OCI-LY7 (cell line): ENCODE results near the gene DVL1. TPM values are rescaled to one million over a fixed set of nuclear protein-coding genes. Genes with fewer than 3 reads are reported as not detected.
A peak's percentile ranks its signal among the peaks of the same experiment; 100 is the strongest.

Experiments used
- BruUV-seq: library from RNA; stranded (reverse); fragments of 400-500 nt; replicated peaks from 2 replicates; lab custom pipeline; 2021; lab: Mats Ljungman, UMichigan
- CTCF ChIA-PET: fragments of 300-600 bp; sonication (Branson Sonifier 250); formaldehyde crosslinking; loops from one replicate; lab custom pipeline; 2022; ENCODE audit warnings: antibody characterized with exemption; ENCODE audit not compliant: unreplicated experiment; lab: Charles Lee
- POLR2A ChIA-PET: fragments of 300-600 bp; sonication (Branson Sonifier 250); formaldehyde crosslinking; loops from one replicate; lab custom pipeline; 2022; ENCODE audit warnings: antibody characterized with exemption; lab: Charles Lee
- DNase-seq: peaks from one replicate; pipeline ENCODE4 v3.0.0-alpha.2; 2015; ENCODE audit warnings: low spot score
- H2AFZ ChIP-seq: fragments of 200-600 bp; sonication (generic), shearing (Covaris generic); 2 replicates; pipeline ENCODE4 v1.6.1; 2014; ENCODE audit warnings: mild to moderate bottlenecking, antibody characterized with exemption, low read length, moderate library complexity
- H3K27ac ChIP-seq: fragments of 200-600 bp; sonication (generic); 2 replicates; pipeline ENCODE4 v1.5.1; 2014; ENCODE audit warnings: mixed run types, low read depth, mild to moderate bottlenecking, moderate library complexity, low read length, inconsistent platforms; ENCODE audit not compliant: poor library complexity, severe bottlenecking
- H3K36me3 ChIP-seq: fragments of 200-600 bp; sonication (generic); 2 replicates; pipeline ENCODE4 v1.6.1; 2014; ENCODE audit warnings: mild to moderate bottlenecking, antibody characterized with exemption, low read length, moderate library complexity, mixed read lengths; ENCODE audit not compliant: insufficient read depth
- H3K4me1 ChIP-seq: fragments of 200-600 bp; sonication (generic); 2 replicates; pipeline ENCODE4 v1.5.1; 2014; ENCODE audit warnings: mild to moderate bottlenecking, low read length; ENCODE audit not compliant: insufficient read depth, poor library complexity, severe bottlenecking
- H3K4me2 ChIP-seq: fragments of 200-600 bp; sonication (generic); 2 replicates; pipeline ENCODE4 v1.6.1; 2014; ENCODE audit warnings: mild to moderate bottlenecking, low read length
- H3K4me3 ChIP-seq: fragments of 200-600 bp; sonication (generic); 2 replicates; pipeline ENCODE4 v1.5.1; 2014; ENCODE audit warnings: mild to moderate bottlenecking, low read depth, low read length; ENCODE audit not compliant: poor library complexity, severe bottlenecking
- H3K79me2 ChIP-seq: fragments of 200-600 bp; sonication (generic); 2 replicates; pipeline ENCODE4 v1.6.1; 2016; ENCODE audit warnings: low read depth, mild to moderate bottlenecking, low read length, moderate library complexity, mixed read lengths; ENCODE audit not compliant: insufficient read depth
- H3K9me2 ChIP-seq: fragments of 200-600 bp; sonication (generic); 2 replicates; pipeline ENCODE4 v1.6.1; 2016; ENCODE audit warnings: mild to moderate bottlenecking, low read length, mixed read lengths; ENCODE audit not compliant: insufficient read depth
- H3K9me3 ChIP-seq: fragments of 200-600 bp; sonication (generic); 2 replicates; pipeline ENCODE4 v1.6.1; 2014; ENCODE audit warnings: mild to moderate bottlenecking, mixed run types, low read length, mixed read lengths
- H4K20me1 ChIP-seq: fragments of 200-600 bp; sonication (generic); 2 replicates; pipeline ENCODE4 v1.6.1; 2014; ENCODE audit warnings: mild to moderate bottlenecking, antibody characterized with exemption, low read length, moderate library complexity, mixed read lengths; ENCODE audit not compliant: insufficient read depth
- CTCF ChIP-seq: fragments of 200-600 bp; sonication (generic); conservative IDR thresholded peaks from 2 replicates; pipeline ENCODE4 v1.5.1; 2014; ENCODE audit warnings: mild to moderate bottlenecking, antibody characterized with exemption, low read length, moderate library complexity, mixed read lengths
- EZH2phosphoT487 ChIP-seq: fragments of 200-600 bp; sonication (generic); IDR thresholded peaks from 2 replicates; pipeline ENCODE4 v1.6.1; 2018; ENCODE audit warnings: low read depth, borderline replicate concordance, mild to moderate bottlenecking, mixed run types, antibody characterized with exemption, low read length, moderate library complexity, mixed read lengths
- intact Hi-C: fragments of 100-400 bp; cut with micrococcal nuclease; formaldehyde crosslinking; loops from one replicate; pipeline ENCODE4 v1.10.0; 2022; ENCODE audit not compliant: unreplicated experiment
- total RNA-seq, 2 experiments: library from RNA; depleted of rRNA in 1 of 2; stranded (reverse); fragments of >200 nt in 1 of 2; shearing (Covaris generic) in 1 of 2; gene quantifications; 2 replicates each; pipeline ENCODE4 v1.2.3, GENCODE V29; 2014 to 2022

DVL1 gene
- total RNA-seq, 2 experiments from 2014 or later: 27.8 to 47.1 TPM

DNA sequence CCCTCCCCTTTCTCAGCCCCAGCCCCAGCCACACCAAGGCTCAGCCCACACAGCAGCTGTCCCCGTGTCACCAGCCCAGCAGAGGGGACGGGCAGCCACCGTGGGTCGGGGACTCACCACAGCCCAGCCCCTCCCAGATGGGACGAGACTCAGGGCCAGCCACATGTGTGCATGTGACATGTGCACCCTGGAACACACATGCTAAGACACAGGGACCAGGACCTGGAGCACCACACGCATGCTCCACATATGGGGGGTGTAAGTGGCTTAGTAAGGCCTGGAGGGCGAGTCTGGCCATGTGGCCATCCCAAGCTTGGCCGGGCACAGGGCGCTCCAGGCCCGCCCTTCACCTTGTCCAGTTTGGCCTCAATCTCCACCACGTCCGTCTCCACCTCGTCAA is 45.5 kb downstream of the DVL1 start:
- no peak for DNase-seq
- no TSS peak for BruUV-seq
- no peak overlapping the region for H2AFZ ChIP-seq
- no peaks in the 10 kb centered on the region for H3K9me3 ChIP-seq
- intact Hi-C loops: no loop called here
- no peaks in the 10 kb centered on the region for H4K20me1 ChIP-seq
- H3K36me3 ChIP-seq: no peaks in the 10 kb centered on the region
- no peaks in the 10 kb centered on the region for H3K9me2 ChIP-seq
- H3K27ac ChIP-seq: no peak overlapping the region
- H3K79me2 ChIP-seq: no peaks in the 10 kb centered on the region
- H3K4me1 ChIP-seq: peaks cover 25% of the 10 kb centered on the region
- ChIA-PET CTCF (no interaction called here), POLR2A (interaction anchor here (0.7 kb wide), 1 partner anchor 22 kb away, joined by 3 read pairs; no protein-coding TSS in a partner anchor)
- no peak overlapping the region for H3K4me2 ChIP-seq
- TF ChIP-seq CTCF: no peak
- no peak for TF ChIP-seq EZH2phosphoT487
- no peak overlapping the region for H3K4me3 ChIP-seq

GRCh38 chr1:1302951-1303509 is 46.2 kb downstream of the DVL1 start:
- no peak for TF ChIP-seq EZH2phosphoT487
- CTCF ChIA-PET: interaction anchor here (0.5 kb wide), 1 partner anchor 1121 kb away, joined by 3 read pairs; no protein-coding TSS in a partner anchor
- no peak for DNase-seq
- no peaks in the 10 kb centered on the region for H3K9me3 ChIP-seq
- no peak overlapping the region for H3K4me3 ChIP-seq
- intact Hi-C loops: no loop called here
- H4K20me1 ChIP-seq: no peaks in the 10 kb centered on the region
- H3K79me2 ChIP-seq: no peaks in the 10 kb centered on the region
- no peak overlapping the region for H2AFZ ChIP-seq
- POLR2A ChIA-PET: interaction anchor here (0.7 kb wide), 1 partner anchor 21 kb away, joined by 3 read pairs; no protein-coding TSS in a partner anchor
- H3K36me3 ChIP-seq: no peaks in the 10 kb centered on the region
- peaks cover 25% of the 10 kb centered on the region for H3K4me1 ChIP-seq
- BruUV-seq: no TSS peak
- no peaks in the 10 kb centered on the region for H3K9me2 ChIP-seq
- no peak overlapping the region for H3K4me2 ChIP-seq
- no peak overlapping the region for H3K27ac ChIP-seq

DNA sequence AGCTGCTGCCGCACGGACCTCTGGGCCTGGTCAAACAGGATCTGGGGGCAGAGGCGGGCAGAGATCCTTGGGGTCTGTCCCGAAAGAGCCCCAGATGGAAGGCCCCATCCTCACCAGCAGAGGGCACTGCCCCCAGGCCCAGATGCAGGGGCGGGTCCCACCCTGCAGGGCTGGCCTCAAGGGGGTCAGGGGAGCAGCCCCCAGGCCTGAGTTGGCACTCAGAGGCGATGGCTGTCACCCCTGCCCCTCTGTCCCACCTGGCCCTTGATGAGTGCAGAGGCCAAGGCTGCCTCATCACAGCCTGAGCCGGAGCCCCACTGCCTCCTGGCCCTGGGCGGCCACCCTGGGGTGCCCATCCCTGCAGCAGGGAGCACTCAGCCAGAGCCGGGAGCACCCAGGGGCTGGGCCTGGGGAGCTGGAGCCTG is 47.2 kb downstream of the DVL1 start:
- H4K20me1 ChIP-seq: no peaks in the 10 kb centered on the region

More for the DNA sequence above, 47.2 kb downstream of the DVL1 start:
- no peaks in the 10 kb centered on the region for H3K9me3 ChIP-seq
- TF ChIP-seq CTCF (peak; percentile 75), EZH2phosphoT487 (no peak)
- no peaks in the 10 kb centered on the region for H3K36me3 ChIP-seq
- no peak overlapping the region for H3K27ac ChIP-seq
- CTCF ChIA-PET: no interaction called here
- H3K4me2 ChIP-seq: no peak overlapping the region
- DNase-seq: peak; percentile 37
- no peaks in the 10 kb centered on the region for H3K79me2 ChIP-seq
- H3K4me3 ChIP-seq: no peak overlapping the region
- H3K4me1 ChIP-seq: peaks cover 23% of the 10 kb centered on the region
- no peak overlapping the region for H2AFZ ChIP-seq
- no TSS peak for BruUV-seq
- intact Hi-C loops: no loop called here
- POLR2A ChIA-PET: no interaction called here
- H3K9me2 ChIP-seq: no peaks in the 10 kb centered on the region
